HG02943 (cell line): ENCODE results near the gene PEX3.
"Not testable (repeated sequence)": the region's sequence is repeated elsewhere in the genome, so short reads cannot be mapped to it uniquely, and the experiment has no call there.

ENCODE experiments used
- ATAC-seq: cut with Tn5 transposase; IDR thresholded peaks from one replicate; pipeline ENCODE4 v1.9.1; 2021; ENCODE audit warnings: mild to moderate bottlenecking, low read depth, moderate library complexity; ENCODE audit not compliant: unreplicated experiment

Gene PEX3

GRCh38 chr6:143443096-143443495, 7.5 kb upstream of the PEX3 start:
- ATAC-seq, result no peak

GRCh38 chr6:143447865-143448264, 2.7 kb upstream of the PEX3 start:
- ATAC-seq, result not testable (repeated sequence)

- ATAC-seq, result no peak
Measured at GRCh38 chr6:143449082-143449713, 1.4 kb upstream of the PEX3 start.

GRCh38 chr6:143449714-143450452, 722 bp upstream of the PEX3 start:
- peak; percentile 0 for ATAC-seq

GRCh38 chr6:143451531-143451930, 926 bp downstream of the PEX3 start:
- no peak for ATAC-seq

GRCh38 chr6:143457563-143458359, 7.2 kb downstream of the PEX3 start:
- no peak for ATAC-seq

- no peak for ATAC-seq
Measured at GRCh38 chr6:143465546-143465945, 14.9 kb downstream of the PEX3 start.

GRCh38 chr6:143468026-143468425, 17.4 kb downstream of the PEX3 start:
- no peak for ATAC-seq

- not testable (repeated sequence) for ATAC-seq
Measured at GRCh38 chr6:143468823-143469222, 18.2 kb downstream of the PEX3 start.

GRCh38 chr6:143471822-143472221, 21.2 kb downstream of the PEX3 start:
- no peak for ATAC-seq

- no peak for ATAC-seq
Measured at GRCh38 chr6:143476545-143476944, 25.9 kb downstream of the PEX3 start.

- ATAC-seq, result no peak
Measured at GRCh38 chr6:143478479-143479062, 28.0 kb downstream of the PEX3 start.

GRCh38 chr6:143482593-143482992, 32.0 kb downstream of the PEX3 start:
- no peak for ATAC-seq

GRCh38 chr6:143485967-143486366, 35.4 kb downstream of the PEX3 start:
- ATAC-seq, result no peak

- ATAC-seq, result no peak
Measured at GRCh38 chr6:143486752-143487151, 36.1 kb downstream of the PEX3 start.

- no peak for ATAC-seq
Measured at GRCh38 chr6:143490244-143490643, 39.6 kb downstream of the PEX3 start.

GRCh38 chr6:143490775-143491174, 40.2 kb downstream of the PEX3 start:
- ATAC-seq, result no peak

GRCh38 chr6:143496974-143497373, 46.4 kb downstream of the PEX3 start:
- no peak for ATAC-seq

GRCh38 chr6:143498428-143498827, 47.8 kb downstream of the PEX3 start:
- ATAC-seq, result no peak

GRCh38 chr6:143501851-143502250, 51.2 kb downstream of the PEX3 start:
- ATAC-seq, result no peak

- no peak for ATAC-seq
Measured at GRCh38 chr6:143504369-143504768, 53.8 kb downstream of the PEX3 start.
